WTC11 (cell line): Measurements from ENCODE around the gene NID2. TPM values are rescaled to one million over a fixed set of nuclear protein-coding genes. Genes with fewer than 3 reads are reported as not detected.

Experiments
- ATAC-seq: fragments of 200-7000 bp; cut with Tn5 transposase; 2 replicates; pipeline ENCODE4 v1.10.0; 2021; ENCODE audit warnings: mild to moderate bottlenecking, moderate library complexity
- CTCF ChIA-PET: fragments of 300-600 bp; sonication (Branson Sonifier 250); formaldehyde crosslinking; loops from one replicate; lab custom pipeline; 2021; ENCODE audit warnings: antibody characterized with exemption; lab: Charles Lee
- POLR2A ChIA-PET: fragments of 350-600 bp; sonication (Branson Sonifier 250); formaldehyde crosslinking; loops from one replicate; lab custom pipeline; 2021; ENCODE audit warnings: antibody characterized with exemption; lab: Charles Lee
- DNase-seq: peaks from one replicate; pipeline ENCODE4 v3.0.0; 2021; ENCODE audit warnings: low spot score
- H3K27ac Mint-ChIP-seq: 2 replicates; pipeline ENCODE4 v1.8.0; 2021; ENCODE audit warnings: mixed read lengths
- H3K27me3 Mint-ChIP-seq: 2 replicates; pipeline ENCODE4 v1.8.0; 2021; ENCODE audit warnings: low read depth, mild to moderate bottlenecking, moderate library complexity, mixed read lengths
- H3K36me3 Mint-ChIP-seq: 2 replicates; pipeline ENCODE4 v1.8.0; 2021; ENCODE audit warnings: mixed read lengths
- H3K4me1 Mint-ChIP-seq: 2 replicates; pipeline ENCODE4 v1.8.0; 2022; ENCODE audit warnings: mixed read lengths
- H3K4me3 Mint-ChIP-seq: 2 replicates; pipeline ENCODE4 v1.8.0; 2021; ENCODE audit warnings: mild to moderate bottlenecking, moderate library complexity, mixed read lengths
- H3K9me3 Mint-ChIP-seq: 2 replicates; pipeline ENCODE4 v1.8.0; 2021; ENCODE audit warnings: mixed read lengths
- ATF2 ChIP-seq: sonication (generic); formaldehyde crosslinking; IDR thresholded peaks from 2 replicates; pipeline ENCODE4 v1.8.1; 2022; ENCODE audit warnings: low read depth, missing genetic modification reagents, borderline replicate concordance
- ATF6 ChIP-seq: sonication (generic); formaldehyde crosslinking; IDR thresholded peaks from 2 replicates; pipeline ENCODE4 v1.8.1; 2023; ENCODE audit warnings: mild to moderate bottlenecking, missing genetic modification reagents
- CBFB ChIP-seq: sonication (generic); formaldehyde crosslinking; IDR thresholded peaks from 2 replicates; pipeline ENCODE4 v1.8.1; 2022; ENCODE audit warnings: mild to moderate bottlenecking, low read depth, missing genetic modification reagents
- CREB1 ChIP-seq: sonication (generic); formaldehyde crosslinking; IDR thresholded peaks from 2 replicates; pipeline ENCODE4 v1.8.0; 2023; ENCODE audit warnings: mild to moderate bottlenecking, missing genetic modification reagents
- CTCF ChIP-seq: fragments of 200-600 bp; IDR thresholded peaks from 2 replicates; pipeline ENCODE4 v1.8.0; 2022; ENCODE audit warnings: antibody characterized with exemption
- E2F1 ChIP-seq: sonication (generic); formaldehyde crosslinking; IDR thresholded peaks from 2 replicates; pipeline ENCODE4 v1.8.0; 2022; ENCODE audit warnings: mild to moderate bottlenecking, missing genetic modification reagents
- ERG ChIP-seq: fragments of 250-450 bp; sonication (Bioruptor Pico); IDR thresholded peaks from 2 replicates; pipeline ENCODE4 v1.8.0; 2021; ENCODE audit warnings: mild to moderate bottlenecking
- FOXK1 ChIP-seq: sonication (generic); formaldehyde crosslinking; IDR thresholded peaks from 2 replicates; pipeline ENCODE4 v1.8.0; 2022; ENCODE audit warnings: mild to moderate bottlenecking, moderate library complexity, missing genetic modification reagents
- NFATC4 ChIP-seq: fragments of 250-450 bp; sonication (Bioruptor Pico); IDR thresholded peaks from 2 replicates; pipeline ENCODE4 v1.9.0; 2021; ENCODE audit warnings: mild to moderate bottlenecking
- NR1H2 ChIP-seq: sonication (generic); formaldehyde crosslinking; IDR thresholded peaks from 2 replicates; pipeline ENCODE4 v1.9.0; 2021; ENCODE audit warnings: mild to moderate bottlenecking, moderate library complexity, missing genetic modification reagents
- OVOL2 ChIP-seq: fragments of 250-450 bp; sonication (Bioruptor Pico); IDR thresholded peaks from 2 replicates; pipeline ENCODE4 v1.9.0; 2021; ENCODE audit warnings: mild to moderate bottlenecking, borderline replicate concordance
- PRRX2 ChIP-seq: fragments of 250-450 bp; sonication (Bioruptor Pico); IDR thresholded peaks from 2 replicates; pipeline ENCODE4 v1.8.0; 2021; ENCODE audit warnings: mild to moderate bottlenecking
- RELA ChIP-seq: sonication (generic); formaldehyde crosslinking; IDR thresholded peaks from 2 replicates; pipeline ENCODE4 v1.8.1; 2022; ENCODE audit warnings: missing genetic modification reagents, mild to moderate bottlenecking, borderline replicate concordance
- SMAD4 ChIP-seq: sonication (generic); formaldehyde crosslinking; IDR thresholded peaks from 2 replicates; pipeline ENCODE4 v1.8.0; 2022; ENCODE audit warnings: mild to moderate bottlenecking, missing genetic modification reagents
- TCF7 ChIP-seq: sonication (generic); formaldehyde crosslinking; IDR thresholded peaks from 2 replicates; pipeline ENCODE4 v1.8.0; 2022; ENCODE audit warnings: mild to moderate bottlenecking, low read depth, missing genetic modification reagents, moderate library complexity
- ZBTB21 ChIP-seq: sonication (generic); formaldehyde crosslinking; IDR thresholded peaks from 2 replicates; pipeline ENCODE4 v1.8.1; 2023; ENCODE audit warnings: mild to moderate bottlenecking, missing genetic modification reagents, borderline replicate concordance
- ZMAT4 ChIP-seq: fragments of 250-450 bp; sonication (Bioruptor Pico); IDR thresholded peaks from 2 replicates; pipeline ENCODE4 v1.9.0; 2021; ENCODE audit warnings: mild to moderate bottlenecking
- ZNF121 ChIP-seq: sonication (generic); formaldehyde crosslinking; IDR thresholded peaks from 2 replicates; pipeline ENCODE4 v1.8.0; 2023; ENCODE audit warnings: missing genetic modification reagents
- ZNF232 ChIP-seq: sonication (generic); formaldehyde crosslinking; IDR thresholded peaks from 2 replicates; pipeline ENCODE4 v1.8.0; 2022; ENCODE audit warnings: mild to moderate bottlenecking, missing genetic modification reagents
- ZNF532 ChIP-seq: fragments of 250-450 bp; sonication (Bioruptor Pico); IDR thresholded peaks from 2 replicates; pipeline ENCODE4 v1.9.0; 2021; ENCODE audit warnings: mild to moderate bottlenecking, borderline replicate concordance
- ZNF671 ChIP-seq: fragments of 250-450 bp; sonication (Bioruptor Pico); IDR thresholded peaks from 2 replicates; pipeline ENCODE4 v1.8.0; 2021; ENCODE audit warnings: mild to moderate bottlenecking
- total RNA-seq: library from RNA; stranded (reverse); gene quantifications from 3 replicates; pipeline ENCODE4 v1.2.3, GENCODE V29; 2021

The NID2 gene
- total RNA-seq, 1 experiment from 2014 or later, result 5.4 TPM

- TF ChIP-seq ATF6 (CRISPR knock-in tag) (no peak), SMAD4 (no peak), CREB1 (CRISPR knock-in tag) (no peak)
Observed at GRCh38 chr14:52011523-52011922, 57.3 kb downstream of the NID2 start (continued).

- ChIA-PET POLR2A (interaction anchor here (0.5 kb wide), 1 partner anchor 36 kb away, joined by 4 read pairs; no protein-coding TSS in a partner anchor), CTCF (interaction anchor here (0.5 kb wide), 1 partner anchor 36 kb away, joined by 4 read pairs; no protein-coding TSS in a partner anchor)
- Mint-ChIP-seq H3K27ac (no peak overlapping the region), H3K9me3 (no peaks in the 10 kb centered on the region), H3K27me3 (no peaks in the 10 kb centered on the region), H3K4me3 (no peak overlapping the region), H3K36me3 (peaks cover 52% of the 10 kb centered on the region), H3K4me1 (peaks cover 21% of the 10 kb centered on the region)
- ATAC-seq (no peak), DNase-seq (no peak)
- no peak for TF ChIP-seq ZNF671 (CRISPR knock-in tag)
- no peak for TF ChIP-seq TCF7
- TF ChIP-seq NR1H2 (CRISPR knock-in tag), result no peak
- no peak for TF ChIP-seq CREB1 (CRISPR knock-in tag)
- no peak for TF ChIP-seq NFATC4
- no peak for TF ChIP-seq ZMAT4
- no peak for TF ChIP-seq ZNF232
- no peak for TF ChIP-seq PRRX2 (CRISPR knock-in tag)
- no peak for TF ChIP-seq CTCF
- no peak for TF ChIP-seq E2F1 (CRISPR knock-in tag)
- no peak for TF ChIP-seq OVOL2
- TF ChIP-seq ERG, result no peak
- TF ChIP-seq ZNF532, result no peak
- TF ChIP-seq RELA (CRISPR knock-in tag), result no peak
- no peak for TF ChIP-seq ZNF121 (CRISPR knock-in tag)
- TF ChIP-seq CBFB, result no peak
- TF ChIP-seq ZBTB21 (CRISPR knock-in tag), result no peak
- no peak for TF ChIP-seq ATF2 (CRISPR knock-in tag)
- TF ChIP-seq FOXK1 (CRISPR knock-in tag), result no peak
Observed at GRCh38 chr14:52010173-52010693, 58.6 kb downstream of the NID2 start.
